Neutrophil (primary cell): Measurements from ENCODE around the gene JMY.

ENCODE experiments used
- H3K27ac ChIP-seq: fragments of 200-600 bp; sonication (generic); 2 replicates; pipeline ENCODE4 v1.5.1; 2016; ENCODE audit warnings: mild to moderate bottlenecking, moderate library complexity
- H3K27me3 ChIP-seq: fragments of 200-600 bp; sonication (generic); 2 replicates; pipeline ENCODE4 v1.6.0; 2016; ENCODE audit warnings: mild to moderate bottlenecking
- H3K36me3 ChIP-seq: fragments of 200-600 bp; sonication (generic); 2 replicates; pipeline ENCODE4 v1.5.1; 2017
- H3K4me1 ChIP-seq, 2 experiments: fragments of 200-600 bp in 1 of 2; sonication (generic) in 1 of 2; 1 replicate in 1 of 2; 2 replicates in 1 of 2; pipeline versions ENCODE4 v1.5.1 to v1.6.1; 2013 to 2016; ENCODE audit warnings: low read depth in 1 of 2, low read length in 1 of 2, mild to moderate bottlenecking in 1 of 2, moderate library complexity in 1 of 2; ENCODE audit not compliant: control insufficient read depth in 1 of 2, insufficient read depth in 1 of 2
- H3K4me3 ChIP-seq, 2 experiments: fragments of 200-600 bp in 1 of 2; sonication (generic) in 1 of 2; 1 replicate in 1 of 2; 2 replicates in 1 of 2; pipeline ENCODE4 v1.5.1; 2013 to 2016; ENCODE audit warnings: low read depth in 1 of 2, low read length in 1 of 2, mild to moderate bottlenecking in 1 of 2, moderate library complexity in 1 of 2
- H3K9me3 ChIP-seq: fragments of 200-600 bp; sonication (generic); 2 replicates; pipeline ENCODE4 v1.5.1; 2016
- CTCF ChIP-seq: fragments of 200-600 bp; sonication (generic); IDR thresholded peaks from 2 replicates; pipeline ENCODE4 v1.5.1; 2016; ENCODE audit warnings: antibody characterized with exemption

JMY gene

GRCh38 chr5:79235634-79236361 is at the start of gene JMY:
JMY (plus strand) TSS chr5:79236131; CDS start chr5:79236651, 520 bp downstream.
- Histone ChIP-seq H3K4me3 (peak within 1 kb of the TSS; percentile 75 to 81), H3K27me3 (peaks cover 45% of the 10 kb centered on the region), H3K27ac (peak within 1 kb of the TSS; percentile 71), H3K4me1 (peaks cover 15 to 23% of the 10 kb centered on the region in 2 experiments), H3K9me3 (no peaks in the 10 kb centered on the region), H3K36me3 (no peaks in the 10 kb centered on the region)
- TF ChIP-seq CTCF = no peak

- Histone ChIP-seq H3K27me3 (no peaks in the 10 kb centered on the region), H3K27ac (no peak overlapping the region), H3K36me3 (no peaks in the 10 kb centered on the region), H3K4me3 (no peak overlapping the region), H3K9me3 (no peaks in the 10 kb centered on the region), H3K4me1 (no peaks in the 10 kb centered on the region)
- no peak for TF ChIP-seq CTCF
Observed at GRCh38 chr5:79186455-79186854, 49.5 kb upstream of the JMY start.

GRCh38 chr5:79189439-79190234 is 46.3 kb upstream of the JMY start:
- Histone ChIP-seq H3K27me3 (no peaks in the 10 kb centered on the region), H3K27ac (no peak overlapping the region), H3K36me3 (no peaks in the 10 kb centered on the region), H3K4me3 (no peak overlapping the region), H3K4me1 (no peaks in the 10 kb centered on the region), H3K9me3 (no peaks in the 10 kb centered on the region)
- no peak for TF ChIP-seq CTCF

GRCh38 chr5:79190235-79190529 is 45.7 kb upstream of the JMY start:
- Histone ChIP-seq H3K36me3 (no peaks in the 10 kb centered on the region), H3K4me3 (no peak overlapping the region), H3K4me1 (no peaks in the 10 kb centered on the region), H3K27ac (no peak overlapping the region), H3K27me3 (no peaks in the 10 kb centered on the region), H3K9me3 (no peaks in the 10 kb centered on the region)
- no peak for TF ChIP-seq CTCF

GRCh38 chr5:79191457-79191856 is 44.5 kb upstream of the JMY start:
- H3K4me1 ChIP-seq = no peaks in the 10 kb centered on the region
- H3K27ac ChIP-seq = no peak overlapping the region
- H3K9me3 ChIP-seq = no peaks in the 10 kb centered on the region
- no peak overlapping the region for H3K4me3 ChIP-seq
- H3K36me3 ChIP-seq = no peaks in the 10 kb centered on the region
- H3K27me3 ChIP-seq = no peaks in the 10 kb centered on the region
- no peak for TF ChIP-seq CTCF
